HG03196 (cell line): Measurements from ENCODE around the gene OR2A2.

Experiments
- ATAC-seq: cut with Tn5 transposase; IDR thresholded peaks from one replicate; pipeline ENCODE4 v1.9.1; 2021; ENCODE audit not compliant: unreplicated experiment

The OR2A2 gene

DNA sequence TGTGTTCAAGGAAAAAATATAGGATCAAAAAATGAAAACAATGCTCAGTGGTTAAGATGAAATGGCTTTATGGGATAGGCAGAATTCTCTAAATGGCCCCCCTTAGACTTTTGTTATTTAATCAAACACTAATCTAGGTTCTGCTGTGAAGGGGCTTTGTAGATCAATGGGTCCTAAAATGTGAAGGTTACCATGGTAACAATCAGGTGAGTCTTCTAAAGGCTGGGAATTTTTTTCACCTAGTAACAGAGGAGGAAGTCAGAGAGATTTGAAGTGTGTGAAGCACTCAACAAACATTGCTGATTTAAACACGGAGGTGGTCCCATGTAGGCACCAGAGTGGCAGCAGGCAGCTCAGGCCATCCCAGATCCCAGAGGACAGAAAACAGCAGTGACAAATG is 24.7 kb downstream of the OR2A2 start:
- no peak for ATAC-seq

- no peak for ATAC-seq
Measured at GRCh38 chr7:144137501-144137900, 28.1 kb downstream of the OR2A2 start.

DNA sequence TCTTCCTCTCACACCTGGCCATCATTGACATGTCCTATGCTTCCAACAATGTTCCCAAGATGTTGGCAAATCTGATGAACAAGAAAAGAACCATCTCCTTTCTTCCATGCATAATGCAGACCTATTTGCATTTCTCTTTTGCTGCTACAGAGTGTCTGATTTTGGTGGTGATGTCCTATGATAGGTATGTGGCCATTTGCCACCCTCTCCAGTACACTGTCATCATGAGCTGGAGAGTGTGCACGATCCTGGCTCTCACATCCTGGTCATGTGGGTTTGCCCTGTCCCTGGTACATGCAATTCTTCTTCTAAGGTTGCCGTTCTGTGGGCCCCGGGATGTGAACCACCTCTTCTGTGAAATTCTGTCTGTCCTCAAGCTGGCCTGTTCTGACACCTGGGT is 32.8 kb downstream of the OR2A2 start:
- no peak for ATAC-seq

DNA sequence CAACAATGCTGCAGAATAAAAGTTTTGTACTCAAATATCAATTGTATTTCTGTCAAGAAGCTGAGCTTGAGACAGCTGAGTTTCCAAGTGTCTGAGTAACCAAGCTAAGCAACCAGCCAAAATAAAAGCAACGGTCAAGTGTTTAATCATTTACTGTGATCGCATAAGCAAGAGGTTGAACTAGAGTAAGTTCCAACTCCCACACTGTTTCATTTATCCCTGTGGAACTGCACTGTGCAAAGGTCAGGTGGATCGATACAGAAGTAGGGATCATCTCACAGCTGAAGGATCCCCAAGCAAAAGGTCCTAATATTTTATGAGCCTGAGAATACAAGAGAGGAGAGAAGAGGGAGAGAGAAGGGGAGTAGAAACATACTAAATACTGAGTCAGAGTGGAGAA is 35.0 kb downstream of the OR2A2 start:
- no peak for ATAC-seq

GRCh38 chr7:144148224-144148827 is 38.9 kb downstream of the OR2A2 start:
- ATAC-seq: no peak

DNA sequence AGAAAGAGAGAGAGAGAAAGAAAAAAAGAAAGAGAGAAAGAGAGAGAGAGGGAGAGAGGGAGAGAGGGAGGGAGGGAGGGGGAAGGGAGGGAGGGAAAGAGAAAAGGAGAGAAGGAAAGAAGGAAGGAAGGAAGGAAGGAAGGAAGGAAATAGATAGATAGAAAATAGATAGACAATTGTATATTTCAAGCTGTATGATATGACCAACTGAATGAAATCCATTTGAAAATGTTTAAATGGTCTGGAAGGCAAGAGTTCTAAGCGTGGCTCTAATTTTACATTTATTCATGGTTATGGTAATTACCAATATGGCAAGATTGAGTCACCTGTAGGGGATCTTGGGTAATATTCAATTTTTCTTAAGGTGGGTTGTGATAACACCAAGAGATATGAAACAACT is 49.5 kb downstream of the OR2A2 start:
- ATAC-seq: no peak
